GM19238 (cell line): ENCODE results near the gene TMEM86B.
"Not testable (repeated sequence)": the region's sequence is repeated elsewhere in the genome, so short reads cannot be mapped to it uniquely, and the experiment has no call there.

Experiments used
- DNase-seq: peaks from one replicate; pipeline ENCODE4 v3.0.0; 2011; ENCODE audit warnings: low spot score; ENCODE audit not compliant: insufficient read length

TMEM86B gene

DNA sequence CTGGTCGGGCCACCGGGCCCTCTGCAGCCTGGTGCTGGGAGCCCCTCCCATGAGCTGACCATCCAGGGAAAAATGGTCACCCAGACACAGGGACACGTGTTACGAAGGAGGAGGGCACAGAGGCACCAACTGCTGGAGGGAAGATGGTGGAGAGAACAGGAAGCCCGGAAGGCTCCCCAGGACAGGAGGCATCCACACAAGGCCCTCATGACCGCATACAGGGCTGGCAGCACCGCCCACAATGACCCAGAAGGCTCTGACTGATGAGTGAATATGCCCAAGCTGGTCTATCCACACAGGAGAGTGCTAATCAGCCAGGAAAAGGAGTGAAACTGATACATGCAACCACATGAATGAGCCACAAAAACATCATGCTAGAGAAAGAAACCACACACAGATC is 14.0 kb upstream of the TMEM86B start:
- no peak for DNase-seq

GRCh38 chr19:55241935-55242464 is 13.4 kb upstream of the TMEM86B start:
- no peak for DNase-seq

- no peak for DNase-seq
Measured at GRCh38 chr19:55241143-55241934, 12.8 kb upstream of the TMEM86B start.

DNA sequence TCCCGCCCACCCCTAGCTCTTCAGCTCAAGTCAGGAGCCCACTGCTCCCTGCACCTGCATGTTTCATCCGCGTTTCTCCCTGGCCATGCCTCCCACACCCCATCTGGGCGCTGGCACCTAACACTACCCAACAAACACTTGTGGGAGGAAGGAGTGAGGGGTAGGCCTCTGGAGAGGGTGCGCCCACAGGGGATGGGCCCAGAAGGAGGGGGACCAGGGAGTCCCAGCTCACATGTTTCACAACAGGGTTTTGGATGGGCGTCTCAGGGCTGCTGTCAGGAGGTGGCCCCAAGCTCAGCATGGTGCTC is 12.1 kb upstream of the TMEM86B start:
- DNase-seq: no peak

DNA sequence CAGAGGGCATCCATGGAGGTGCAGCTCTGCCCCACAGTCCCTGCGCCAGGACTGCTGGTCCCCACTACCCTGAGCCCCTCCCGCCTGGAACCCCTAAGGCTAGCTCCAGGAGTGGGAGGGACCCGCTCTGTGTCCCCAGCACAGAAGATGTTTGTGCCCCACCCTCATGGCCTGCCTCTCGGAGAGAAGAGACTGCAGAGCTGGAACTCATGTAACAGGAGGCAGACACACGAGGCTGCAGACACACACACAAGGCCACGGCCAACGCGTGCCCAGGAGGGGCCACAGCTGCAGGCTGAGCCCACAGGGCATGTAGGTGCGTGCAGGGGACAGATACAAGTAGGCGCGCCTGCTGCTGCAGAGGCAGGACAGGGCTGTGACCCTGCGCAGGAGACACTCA is 10.4 kb upstream of the TMEM86B start:
- no peak for DNase-seq

- DNase-seq: no peak
Measured at GRCh38 chr19:55238030-55238429, 9.5 kb upstream of the TMEM86B start.

DNA sequence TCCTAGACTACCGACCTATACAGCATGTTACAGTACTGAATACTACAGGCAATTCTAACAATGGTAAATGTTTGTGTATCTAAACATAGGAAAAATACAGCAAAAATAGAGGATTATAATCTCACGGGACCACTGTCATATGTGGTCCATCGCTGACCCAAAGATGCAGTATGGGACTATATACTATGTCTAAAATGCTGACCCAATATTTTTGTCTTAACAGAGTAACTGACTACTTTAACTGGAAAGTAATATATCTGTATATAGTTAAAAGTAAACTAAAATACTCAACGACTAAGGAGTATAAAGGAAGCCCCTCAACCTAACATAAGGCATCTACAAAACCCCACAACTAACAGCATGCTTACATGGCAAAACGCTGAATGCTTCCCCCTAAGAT is 4.4 kb upstream of the TMEM86B start:
- no peak for DNase-seq

DNA sequence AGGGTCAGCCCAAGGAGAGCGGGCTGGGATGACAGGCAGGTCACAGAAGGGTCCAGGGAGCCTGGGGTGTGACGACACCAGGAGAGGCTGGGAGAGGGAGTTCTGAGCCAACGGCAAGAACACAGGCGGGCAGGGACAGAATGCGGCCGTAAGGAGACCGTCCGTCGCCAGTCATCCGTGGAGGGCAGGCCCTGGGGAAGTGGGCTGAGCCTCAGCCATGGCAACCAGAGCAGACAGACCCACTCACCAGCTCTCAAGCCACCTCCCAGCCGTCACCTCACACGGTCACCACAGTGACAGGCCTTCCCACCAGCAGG is 3.7 kb upstream of the TMEM86B start:
- DNase-seq: no peak

- DNase-seq: no peak
Measured at GRCh38 chr19:55231391-55232285, 3.1 kb upstream of the TMEM86B start.

- no peak for DNase-seq
Measured at GRCh38 chr19:55230780-55231179, 2.2 kb upstream of the TMEM86B start.

- DNase-seq: no peak
Measured at GRCh38 chr19:55230329-55230728, 1.8 kb upstream of the TMEM86B start.

DNA sequence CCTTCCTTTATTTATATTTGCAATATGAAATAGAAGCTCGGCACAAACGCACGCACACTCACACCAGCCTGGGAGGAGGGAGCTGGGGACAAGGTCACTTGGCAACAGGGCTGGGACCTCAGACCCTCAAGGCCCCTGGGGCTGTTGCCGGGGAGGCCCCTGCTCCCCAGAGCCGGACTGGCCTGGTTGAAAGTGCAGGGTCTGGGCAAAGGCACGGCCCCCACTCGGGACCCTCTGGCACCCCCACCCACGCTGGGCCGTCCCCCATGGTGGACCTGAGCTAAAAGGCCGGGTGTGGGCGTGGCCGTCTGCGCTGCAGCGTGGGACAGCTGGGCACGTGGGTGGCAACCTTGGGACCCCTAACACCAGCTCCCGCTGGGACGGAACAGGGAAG is 1.2 kb upstream of the TMEM86B start:
- DNase-seq: no peak

DNA sequence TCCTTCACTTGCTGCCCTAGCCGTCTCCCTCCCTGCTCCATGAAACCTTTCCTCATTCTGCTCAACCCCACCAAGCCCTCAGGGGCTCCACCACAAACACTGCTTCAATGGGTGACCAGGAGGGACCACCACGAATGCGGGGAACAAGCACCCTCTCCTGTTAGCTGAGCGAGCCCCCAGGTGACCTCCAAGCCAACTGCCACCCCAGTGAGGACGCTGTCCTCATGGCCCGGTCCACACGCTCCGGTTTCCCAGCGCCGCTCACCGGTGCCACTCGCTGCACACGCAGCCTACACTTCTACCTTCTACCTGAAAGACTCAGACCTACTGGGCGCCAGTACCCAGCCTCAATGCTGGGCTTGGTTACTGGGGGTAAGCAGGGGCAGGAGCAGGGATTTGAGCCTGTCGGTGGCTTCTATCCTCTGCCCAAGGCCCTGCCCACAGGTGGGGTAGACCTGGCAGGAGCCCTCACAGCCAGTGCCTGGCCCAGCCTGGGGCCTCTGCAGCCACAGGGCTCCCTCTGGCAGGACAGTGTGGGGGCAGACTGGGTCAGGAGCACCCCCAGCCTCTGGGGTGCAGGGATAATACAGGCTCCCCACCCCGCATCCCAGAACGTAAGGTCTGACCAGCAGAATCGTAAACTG is 704 bp upstream of the TMEM86B start:
- DNase-seq: no peak

DNA sequence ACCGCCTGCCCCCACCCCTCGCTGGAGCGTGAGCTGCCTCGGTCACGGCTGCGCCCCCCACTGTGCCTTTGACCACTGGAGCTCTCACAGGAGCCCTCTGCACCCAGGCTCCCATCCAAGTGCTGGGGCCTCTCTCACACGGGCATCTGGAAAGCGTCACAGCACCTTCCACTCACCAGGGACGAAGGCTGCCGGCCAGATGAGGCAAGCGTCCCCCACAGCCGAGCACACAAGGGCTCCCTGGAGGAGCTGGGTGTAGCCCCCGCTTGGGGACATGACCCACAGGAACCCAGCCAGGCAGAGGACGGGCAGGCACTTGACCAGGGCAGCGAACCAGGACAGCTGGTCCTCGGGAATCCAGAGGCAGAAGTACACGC is 560 bp downstream of the TMEM86B start:
- DNase-seq: no peak

DNA sequence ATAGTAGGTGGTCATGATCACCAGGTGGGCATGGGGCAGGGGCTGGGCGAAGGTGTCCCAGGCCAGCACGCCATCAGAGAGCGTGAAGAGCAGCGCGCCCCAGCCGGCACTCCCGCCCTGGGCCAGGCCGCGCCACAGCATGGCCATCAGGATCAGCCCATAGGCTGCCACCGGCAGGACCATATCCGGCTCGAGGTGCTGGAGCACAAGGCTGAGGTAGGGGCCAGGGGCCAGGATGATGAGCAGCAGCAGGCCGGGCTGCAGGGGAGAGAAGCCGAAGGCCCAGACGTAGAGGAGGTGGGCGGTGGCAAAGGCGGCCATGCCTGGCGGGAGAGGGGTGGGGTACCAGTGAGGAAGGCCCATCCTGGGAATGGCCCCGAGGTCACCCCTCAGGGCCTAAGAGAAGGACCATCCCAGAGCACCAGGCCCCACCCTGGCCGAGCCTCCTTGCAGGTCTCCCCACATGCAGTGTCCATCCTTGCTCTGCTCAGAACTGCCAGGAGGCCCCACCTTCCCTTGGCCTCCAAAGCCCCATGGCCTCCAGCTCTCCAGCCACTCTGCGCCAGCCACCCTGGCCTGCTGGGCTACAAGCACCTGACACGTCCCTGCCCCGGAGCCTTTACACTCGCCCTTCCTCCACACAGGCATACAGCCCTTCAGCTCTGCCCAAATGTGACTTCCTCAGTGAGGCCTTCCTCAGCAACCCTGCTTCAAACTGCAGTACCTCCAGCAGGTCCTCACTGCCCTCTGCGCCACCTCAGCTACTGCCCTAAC is 1.1 kb downstream of the TMEM86B start:
- no peak for DNase-seq

DNA sequence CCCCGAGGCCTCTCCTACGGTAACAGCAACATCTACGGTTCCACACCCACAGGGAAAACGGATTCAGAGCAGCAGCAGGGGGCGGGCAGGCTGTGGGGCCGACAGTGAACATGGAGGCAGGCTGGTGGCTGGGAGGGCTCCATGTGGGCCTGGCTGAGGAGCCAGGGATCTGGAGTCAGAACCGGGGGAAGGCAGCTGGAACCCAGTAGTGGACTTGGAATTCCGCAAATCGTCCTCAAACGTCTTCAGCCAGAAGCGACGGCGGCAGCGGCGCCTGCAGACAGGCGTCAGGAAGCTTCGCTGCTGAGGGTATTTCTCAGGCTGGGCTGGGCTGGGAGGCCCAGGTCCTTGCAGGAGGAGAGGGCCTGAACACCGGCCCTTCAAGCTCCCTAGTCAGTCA is 1.8 kb downstream of the TMEM86B start:
- no peak for DNase-seq

DNA sequence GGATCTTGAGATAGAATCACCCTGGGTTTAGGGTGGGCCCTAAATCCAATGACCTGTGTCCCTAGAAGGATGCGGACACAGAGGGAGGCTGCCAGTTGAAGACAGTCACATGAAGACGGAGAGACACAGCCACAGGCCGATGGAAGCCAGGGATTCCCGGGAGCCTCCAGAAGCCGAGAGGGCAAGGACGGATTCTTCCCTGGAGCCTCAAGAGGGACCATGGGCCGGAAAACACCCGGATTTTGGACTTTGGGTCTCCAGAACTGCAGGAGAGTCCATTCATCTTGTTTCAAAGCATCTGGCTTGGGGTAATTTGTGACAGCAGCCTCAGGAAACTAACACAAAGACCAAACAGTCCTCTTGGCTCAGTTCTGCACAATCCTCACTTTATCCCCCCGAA is 2.3 kb downstream of the TMEM86B start:
- no peak for DNase-seq

- no peak for DNase-seq
Measured at GRCh38 chr19:55225415-55225958, 3.1 kb downstream of the TMEM86B start.

GRCh38 chr19:55224679-55225414 is 3.7 kb downstream of the TMEM86B start:
- DNase-seq: not testable (repeated sequence)

GRCh38 chr19:55224038-55224665 is 4.4 kb downstream of the TMEM86B start:
- no peak for DNase-seq
